ENCODE measurements around the gene NCOA7.
"Not testable (repeated sequence)": the region's sequence is repeated elsewhere in the genome, so short reads cannot be mapped to it uniquely, and the experiment has no call there.

The NCOA7 gene

GRCh38 chr6:125792680-125793079 is 1.9 kb downstream of the NCOA7 start:
- DNase-seq: no peak

GRCh38 chr6:125793280-125793679 is 2.5 kb downstream of the NCOA7 start:
- DNase-seq: no peak

- DNase-seq: no peak
These were observed 3.1 kb downstream of the NCOA7 start for GRCh38 chr6:125793863-125794262.

DNA sequence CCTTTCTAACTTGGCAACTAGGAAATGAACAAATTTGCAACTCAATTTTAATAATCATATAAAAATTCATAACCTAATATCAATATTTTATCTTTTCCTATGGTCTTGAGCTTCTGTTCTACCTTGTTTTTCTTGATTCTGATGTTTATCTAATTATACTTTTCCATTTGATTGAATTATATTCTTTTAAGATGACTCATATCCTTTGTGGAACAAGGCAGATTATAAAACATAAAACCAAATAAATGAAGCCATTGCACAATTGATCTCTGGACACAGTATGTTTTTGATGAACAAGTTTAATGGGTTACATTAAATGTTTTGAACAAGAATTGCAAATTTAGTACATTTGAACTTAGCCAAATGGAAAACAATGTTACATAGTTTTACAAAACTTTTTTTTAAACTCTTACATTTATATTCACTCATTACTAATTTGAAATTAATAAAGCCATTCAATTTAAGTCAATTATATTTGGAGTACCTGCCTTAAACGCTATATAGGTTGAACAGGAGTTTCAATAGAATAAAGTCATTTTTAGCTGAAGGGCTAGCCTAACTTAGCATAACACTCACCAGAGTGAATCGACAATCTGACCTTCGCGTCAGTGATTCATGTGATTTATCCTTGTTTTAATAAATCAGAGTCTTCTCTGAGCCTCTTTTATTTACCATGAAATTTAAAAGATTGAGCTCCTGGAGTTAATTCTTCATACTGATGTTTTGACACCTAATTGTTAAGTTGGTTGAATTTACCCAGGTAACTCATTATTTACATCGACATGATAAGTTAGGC is 3.8 kb downstream of the NCOA7 start:
- DNase-seq: no peak

GRCh38 chr6:125795301-125795700 is 4.5 kb downstream of the NCOA7 start:
- DNase-seq: no peak

- no peak for DNase-seq
These were observed 6.5 kb downstream of the NCOA7 start for GRCh38 chr6:125797120-125797885.

DNA sequence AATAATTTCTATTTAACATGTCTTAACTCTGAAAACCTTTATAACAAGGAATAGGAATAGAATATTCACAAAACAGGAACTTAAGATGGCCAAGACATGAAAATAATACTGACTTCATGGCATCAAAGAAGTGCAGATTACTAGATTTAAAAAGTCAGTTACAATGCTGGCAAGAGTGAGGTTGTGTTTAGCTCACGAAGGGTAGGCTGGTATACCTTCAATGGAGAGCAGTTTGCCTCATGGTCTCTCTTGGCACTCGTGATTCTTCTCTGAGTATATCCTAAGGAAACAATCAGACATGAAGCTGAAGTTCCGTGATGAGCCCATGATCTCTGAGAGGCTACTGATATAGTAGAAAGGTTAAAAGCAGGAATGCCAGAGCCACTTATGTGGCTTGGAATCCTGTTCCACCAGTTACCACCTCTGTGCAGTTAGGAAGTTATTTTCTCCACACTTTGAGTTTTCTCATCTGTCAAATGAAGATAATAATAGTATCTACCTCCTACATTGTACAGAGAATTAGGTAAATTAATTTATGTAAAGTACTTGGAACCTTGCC is 7.2 kb downstream of the NCOA7 start:
- DNase-seq: no peak

GRCh38 chr6:125798734-125799508 is 8.2 kb downstream of the NCOA7 start:
- DNase-seq: no peak

DNA sequence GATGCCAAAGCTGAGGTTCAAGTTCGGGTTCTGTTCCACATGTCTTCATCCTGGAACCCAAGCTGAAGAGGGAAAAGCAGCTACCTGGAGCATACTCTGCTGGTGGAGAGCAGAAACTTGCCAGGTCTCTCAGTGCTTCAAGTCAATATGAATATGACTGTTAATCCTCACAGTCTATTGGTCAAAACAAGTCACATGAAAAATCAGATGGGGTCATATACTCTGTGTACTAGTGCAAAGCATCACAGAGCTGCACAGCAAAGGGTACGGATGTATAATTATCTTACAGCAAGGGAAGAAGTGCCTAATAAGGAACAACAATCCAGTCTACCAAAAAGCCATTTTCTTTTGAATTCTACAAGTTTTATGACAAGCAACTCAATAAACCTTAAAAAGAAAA is 11.6 kb downstream of the NCOA7 start:
- DNase-seq: no peak

DNA sequence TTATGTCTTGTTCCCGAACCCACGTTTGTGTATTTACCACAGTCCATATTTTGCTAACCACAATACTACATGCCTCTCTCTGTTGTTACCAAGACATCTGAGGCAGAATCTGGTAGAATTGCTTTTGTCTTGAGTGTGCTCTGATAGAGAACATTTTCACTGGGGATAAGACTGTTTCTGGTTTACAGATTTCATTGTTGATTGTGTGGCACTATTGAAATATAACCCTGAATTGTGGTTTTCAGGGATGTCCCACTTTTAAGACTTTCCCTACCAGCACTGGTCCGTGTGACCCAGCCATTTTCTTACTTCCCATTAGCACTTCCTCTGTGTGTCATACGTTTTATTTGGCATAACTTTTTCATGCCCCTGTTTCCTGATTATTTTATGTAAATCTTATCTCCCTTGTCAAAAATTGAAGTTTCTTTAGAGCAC is 12.2 kb downstream of the NCOA7 start:
- no peak for DNase-seq

GRCh38 chr6:125804264-125804663 is 13.5 kb downstream of the NCOA7 start:
- no peak for DNase-seq

DNA sequence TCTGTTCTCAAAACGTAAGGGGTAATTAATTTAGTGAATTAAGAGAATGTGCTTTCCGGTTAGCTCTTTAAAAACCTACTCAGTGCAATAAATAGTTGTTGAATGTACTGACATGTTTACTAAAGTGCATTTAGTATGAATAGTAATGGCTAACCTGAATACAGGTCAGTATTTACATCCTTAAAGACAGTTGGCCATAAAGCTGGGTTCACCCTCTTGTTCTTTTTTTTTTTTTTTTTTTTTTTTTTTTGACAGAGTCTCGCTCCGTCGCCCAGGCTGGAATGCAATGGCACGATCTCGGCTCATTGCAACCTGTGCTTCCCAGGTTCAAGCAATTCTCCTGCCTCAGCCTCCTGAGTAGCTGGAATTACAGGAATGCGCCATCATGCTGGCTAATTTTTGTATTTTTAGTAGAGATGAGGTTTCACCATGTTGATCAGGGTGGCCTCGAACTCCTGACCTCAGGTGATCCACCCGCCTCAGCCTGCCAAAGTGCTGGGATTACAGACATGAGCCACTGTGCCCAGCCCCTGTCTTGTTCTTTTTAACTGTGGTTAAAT is 14.2 kb downstream of the NCOA7 start:
- not testable (repeated sequence) for DNase-seq

- DNase-seq: no peak
These were observed 16.1 kb downstream of the NCOA7 start for GRCh38 chr6:125806813-125807212.

GRCh38 chr6:125807293-125807692 is 16.5 kb downstream of the NCOA7 start:
- DNase-seq: no peak

DNA sequence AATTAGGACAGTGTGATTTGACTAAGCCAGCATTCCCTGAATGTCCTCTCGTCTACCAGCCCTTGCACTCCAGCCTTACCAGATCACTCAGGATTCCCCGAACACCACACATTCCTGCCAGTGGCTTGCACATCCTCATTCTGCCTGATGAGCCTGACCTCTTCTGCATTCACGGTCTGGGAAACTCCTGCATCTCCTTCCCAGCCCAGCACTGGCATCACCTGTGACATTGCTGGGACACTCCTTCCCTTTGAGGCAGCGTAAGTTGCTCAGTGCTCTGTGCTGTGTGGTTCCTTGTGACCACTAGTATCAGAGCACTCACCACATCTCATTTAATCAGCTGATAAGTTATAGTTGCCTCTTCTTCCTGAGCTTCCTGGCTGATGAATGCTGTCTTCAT is 17.3 kb downstream of the NCOA7 start:
- no peak for DNase-seq

DNA sequence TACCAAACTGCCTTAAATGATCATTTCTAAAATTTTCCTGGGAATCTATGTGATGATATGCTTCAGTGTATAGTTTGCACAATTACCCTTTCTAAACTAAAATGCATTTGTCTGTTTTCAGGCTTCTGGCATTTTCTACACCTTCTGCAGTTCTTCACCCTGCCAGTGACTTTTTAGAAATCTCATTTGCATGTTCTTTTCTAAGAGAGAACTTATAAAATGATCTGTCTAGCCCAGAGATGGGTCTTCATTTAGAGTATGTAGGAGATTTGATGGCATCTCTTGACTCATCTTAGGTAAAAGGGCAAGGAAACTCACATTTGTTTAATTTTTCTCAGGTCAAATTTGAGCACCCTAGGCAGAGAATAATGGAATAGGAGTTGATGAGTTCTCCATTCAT is 17.8 kb downstream of the NCOA7 start:
- no peak for DNase-seq

DNA sequence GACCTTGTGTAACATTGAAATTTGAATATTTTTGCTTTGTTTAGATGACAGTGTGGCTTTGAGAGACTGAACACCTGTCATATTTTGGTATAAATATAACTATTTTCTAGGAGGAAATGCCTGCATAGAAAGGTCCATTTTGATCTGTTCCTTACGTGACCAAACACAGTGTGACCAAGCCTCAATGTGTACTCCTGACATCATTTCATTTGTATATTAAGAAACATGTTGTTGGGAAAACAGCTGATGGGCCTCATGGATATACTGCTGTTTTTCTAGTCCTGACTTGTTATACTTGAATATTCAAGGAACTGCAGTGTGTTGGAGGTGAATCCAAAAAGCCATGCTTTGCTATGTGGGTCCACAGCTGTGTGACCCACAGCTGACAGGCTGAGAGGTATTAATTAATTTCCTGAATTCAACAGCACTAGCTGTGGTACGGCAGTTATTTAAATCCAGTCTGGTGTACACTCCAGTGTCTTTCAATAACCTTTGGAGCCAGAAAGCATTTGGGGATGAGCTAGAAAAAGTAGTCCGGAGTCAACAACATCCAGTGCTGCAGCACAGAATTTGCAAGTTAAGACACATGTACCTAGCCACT is 18.9 kb downstream of the NCOA7 start:
- DNase-seq: no peak

DNA sequence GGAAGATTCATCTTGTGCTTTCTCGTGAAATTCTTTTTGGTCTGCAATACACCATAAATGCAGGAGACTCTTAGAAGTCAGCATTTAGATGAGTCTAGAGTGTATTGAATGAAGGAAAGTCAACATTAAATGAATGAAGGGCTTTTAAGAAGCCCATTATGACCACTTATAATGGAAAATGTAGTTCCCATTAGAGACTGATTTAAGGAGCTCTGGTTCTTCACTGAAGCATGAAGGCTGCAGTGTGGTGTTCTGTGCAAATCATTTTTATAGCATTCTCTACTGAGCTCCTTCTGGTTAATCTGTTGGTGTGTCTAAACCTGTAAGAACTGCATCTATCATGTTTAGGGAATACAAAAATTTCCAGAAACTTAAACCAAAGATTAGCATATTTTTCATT is 19.7 kb downstream of the NCOA7 start:
- DNase-seq: peak; percentile 56

GRCh38 chr6:125811259-125811658 is 20.5 kb downstream of the NCOA7 start:
- no peak for DNase-seq

DNA sequence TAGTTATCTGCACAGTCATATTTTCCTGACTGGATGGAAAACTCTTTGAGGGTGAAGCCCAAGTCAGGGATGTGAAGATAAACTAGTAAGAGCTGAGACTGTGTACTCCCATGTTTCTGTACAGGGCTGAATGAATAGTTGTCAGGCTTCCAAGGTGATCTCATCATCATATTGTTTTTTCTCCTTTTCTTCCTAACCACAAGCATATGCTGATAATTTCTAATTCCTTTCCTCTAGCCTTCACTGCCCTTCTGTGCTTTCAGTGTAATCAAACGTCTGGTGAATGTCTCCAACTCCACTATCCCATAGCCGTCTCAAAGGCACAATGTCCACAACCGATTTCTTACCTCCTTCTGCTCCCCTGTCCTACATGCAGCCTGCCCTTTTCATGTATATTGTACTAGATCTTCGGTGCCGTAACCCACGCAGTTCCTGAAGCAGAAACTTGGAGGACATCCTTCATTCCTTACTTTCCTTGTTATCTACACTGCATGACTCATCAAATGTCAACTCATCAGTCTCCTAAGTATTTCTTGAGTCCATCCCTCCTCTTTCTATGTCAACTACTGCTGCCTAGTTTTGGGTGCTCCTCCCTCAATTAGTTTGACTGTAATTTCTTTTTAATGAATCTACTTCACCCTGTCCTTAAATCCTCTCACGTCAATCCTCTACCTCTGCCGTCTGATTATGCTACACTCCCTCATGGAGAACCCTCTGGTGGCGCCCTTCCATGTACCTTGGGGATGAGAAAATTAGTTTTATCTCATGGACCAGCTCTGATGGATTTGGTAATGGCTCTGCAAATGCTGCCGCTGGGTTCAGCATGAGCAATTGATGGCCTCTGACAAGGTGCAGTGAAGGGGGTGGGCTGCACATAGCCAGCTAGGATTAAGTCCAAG is 21.9 kb downstream of the NCOA7 start:
- peak; percentile 70 for DNase-seq

GRCh38 chr6:125814481-125814880 is 23.7 kb downstream of the NCOA7 start:
- DNase-seq: no peak

All from eye (tissue), 1 donor.